ENCODE data around the gene PYROXD2. TPM values are rescaled to one million over a fixed set of nuclear protein-coding genes. Genes with fewer than 3 reads are reported as not detected.

PYROXD2 gene
- total RNA-seq, 3 donors from 2014 or later: 6.3 to 11.6 (median 9.7) TPM

GRCh38 chr10:98377536-98377935, 37.4 kb downstream of the PYROXD2 start:
- no peak for ATAC-seq
- TF ChIP-seq CTCF (IDR thresholded peaks at IDR 0.05): no peak
- Histone ChIP-seq H3K36me3 (ENCODE audit: low read depth) (no peaks in the 10 kb centered on the region), H3K9me3 (no peaks in the 10 kb centered on the region), H3K4me3 (no peak overlapping the region), H3K4me1 (ENCODE audit: low read depth) (no peaks in the 10 kb centered on the region)
- intact Hi-C loops (cut with DNase I, micrococcal nuclease): no loop called here
- DNase-seq: no peak

- Histone ChIP-seq H3K9me3 (no peaks in the 10 kb centered on the region), H3K4me1 (ENCODE audit: low read depth) (no peaks in the 10 kb centered on the region), H3K4me3 (no peak overlapping the region), H3K36me3 (ENCODE audit: low read depth) (no peaks in the 10 kb centered on the region)
- no peak for DNase-seq
- intact Hi-C loops (cut with DNase I, micrococcal nuclease): no loop called here
- no peak for TF ChIP-seq CTCF (IDR thresholded peaks at IDR 0.05)
- ATAC-seq: no peak
Observed at GRCh38 chr10:98377001-98377400, 38.0 kb downstream of the PYROXD2 start.

GRCh38 chr10:98376485-98376884, 38.5 kb downstream of the PYROXD2 start:
- intact Hi-C loops (cut with DNase I, micrococcal nuclease): no loop called here
- Histone ChIP-seq H3K4me1 (ENCODE audit: low read depth) (no peaks in the 10 kb centered on the region), H3K9me3 (no peaks in the 10 kb centered on the region), H3K36me3 (ENCODE audit: low read depth) (no peaks in the 10 kb centered on the region), H3K4me3 (no peak overlapping the region)
- DNase-seq (no peak), ATAC-seq (no peak)
- no peak for TF ChIP-seq CTCF (IDR thresholded peaks at IDR 0.05)

GRCh38 chr10:98374217-98374985, 40.6 kb downstream of the PYROXD2 start:
- Histone ChIP-seq H3K4me3 (no peak overlapping the region), H3K4me1 (ENCODE audit: low read depth) (no peaks in the 10 kb centered on the region), H3K9me3 (no peaks in the 10 kb centered on the region), H3K36me3 (ENCODE audit: low read depth) (no peaks in the 10 kb centered on the region)
- DNase-seq (no peak), ATAC-seq (peak; percentile 26)
- TF ChIP-seq CTCF (IDR thresholded peaks at IDR 0.05): no peak
- intact Hi-C loops (cut with DNase I, micrococcal nuclease): no loop called here

- Histone ChIP-seq H3K36me3 (ENCODE audit: low read depth) (no peaks in the 10 kb centered on the region), H3K4me3 (no peak overlapping the region), H3K4me1 (ENCODE audit: low read depth) (no peaks in the 10 kb centered on the region), H3K9me3 (no peaks in the 10 kb centered on the region)
- intact Hi-C loops (cut with DNase I, micrococcal nuclease): no loop called here
- no peak for ATAC-seq
- no peak for TF ChIP-seq CTCF (IDR thresholded peaks at IDR 0.05)
- no peak for DNase-seq
Observed at GRCh38 chr10:98373260-98374040, 41.5 kb downstream of the PYROXD2 start.

Data from mucosa of descending colon (tissue), 3 donors.